Liver (tissue), 9 donors: Measurements from ENCODE around the gene KLHL24. TPM values are rescaled to one million over a fixed set of nuclear protein-coding genes. Genes with fewer than 3 reads are reported as not detected.

Experiments used
- DNase-seq: peaks from one replicate; pipeline ENCODE4 v3.0.0-alpha.2; 2017; ENCODE audit warnings: low spot score
- H3K27ac ChIP-seq, 2 donors: one replicate each; pipeline ENCODE4 v1.7.0; 2013; ENCODE audit warnings: inconsistent platforms in 2 of 2, low read length in 2 of 2, control low read depth in 1 of 2, low read depth in 1 of 2, mild to moderate bottlenecking in 1 of 2
- H3K27me3 ChIP-seq, 4 donors: one replicate each; pipeline versions ENCODE4 v1.6.1 to v1.7.0; 2013; ENCODE audit warnings: low read length in 3 of 4, inconsistent platforms in 1 of 4, mild to moderate bottlenecking in 1 of 4, moderate library complexity in 1 of 4; ENCODE audit not compliant: control insufficient read depth in 4 of 4, insufficient read depth in 4 of 4
- H3K36me3 ChIP-seq, 4 donors: one replicate each; pipeline versions ENCODE4 v1.6.1 to v1.7.0; 2013; ENCODE audit warnings: low read length in 3 of 4, mild to moderate bottlenecking in 3 of 4, low read depth in 1 of 4, moderate library complexity in 1 of 4; ENCODE audit not compliant: control insufficient read depth in 4 of 4, insufficient read depth in 3 of 4
- H3K4me1 ChIP-seq, 4 donors: one replicate each; pipeline versions ENCODE4 v1.6.1 to v1.7.0; 2013; ENCODE audit warnings: low read length in 3 of 4, mild to moderate bottlenecking in 3 of 4, moderate library complexity in 1 of 4; ENCODE audit not compliant: control insufficient read depth in 4 of 4, insufficient read depth in 4 of 4
- H3K4me3 ChIP-seq, 3 donors: one replicate each; pipeline versions ENCODE4 v1.6.1 to v1.7.0; 2013; ENCODE audit warnings: low read length in 3 of 3, control low read depth in 1 of 3, low read depth in 1 of 3, mild to moderate bottlenecking in 1 of 3
- H3K9ac ChIP-seq, 2 donors: one replicate each; pipeline ENCODE4 v1.7.0; 2013; ENCODE audit warnings: low read length in 2 of 2, mild to moderate bottlenecking in 2 of 2, moderate library complexity in 2 of 2, control low read depth in 1 of 2, low read depth in 1 of 2
- H3K9me3 ChIP-seq, 4 donors: one replicate each; pipeline versions ENCODE4 v1.6.1 to v1.7.0; 2013; ENCODE audit warnings: low read length in 3 of 4; ENCODE audit not compliant: control insufficient read depth in 4 of 4
- EGR1 ChIP-seq, 2 donors: IDR thresholded peaks; 2 replicates each; pipeline ENCODE4 v1.6.1; 2016 to 2018; ENCODE audit warnings: antibody characterized with exemption in 2 of 2, low read depth in 2 of 2
- FOXA1 ChIP-seq: IDR thresholded peaks from 2 replicates; pipeline ENCODE4 v1.6.1; 2016; ENCODE audit warnings: antibody characterized with exemption
- FOXA2 ChIP-seq: IDR thresholded peaks from 2 replicates; pipeline ENCODE4 v1.6.1; 2016; ENCODE audit warnings: antibody characterized with exemption
- GABPA ChIP-seq, 2 donors: IDR thresholded peaks in 1 of 2; conservative IDR thresholded peaks in 1 of 2; 2 replicates each; pipeline ENCODE4 v1.6.1; 2016; ENCODE audit warnings: antibody characterized with exemption in 2 of 2, mild to moderate bottlenecking in 1 of 2, moderate library complexity in 1 of 2
- HNF4A ChIP-seq, 2 donors: conservative IDR thresholded peaks; 2 replicates each; pipeline ENCODE4 v1.6.1; 2016; ENCODE audit warnings: antibody characterized with exemption in 2 of 2, mild to moderate bottlenecking in 2 of 2
- HNF4G ChIP-seq: IDR thresholded peaks from 2 replicates; pipeline ENCODE4 v1.6.1; 2016; ENCODE audit warnings: antibody characterized with exemption
- JUND ChIP-seq, 2 donors: IDR thresholded peaks; 2 replicates each; pipeline ENCODE4 v1.6.1; 2016; ENCODE audit warnings: antibody characterized with exemption in 2 of 2
- NR2F2 ChIP-seq: IDR thresholded peaks from 2 replicates; pipeline ENCODE4 v1.6.1; 2016; ENCODE audit warnings: antibody characterized with exemption
- RAD21 ChIP-seq, 2 donors: IDR thresholded peaks; 2 replicates each; pipeline ENCODE4 v1.6.1; 2016; ENCODE audit warnings: antibody characterized with exemption in 2 of 2, mild to moderate bottlenecking in 2 of 2
- RXRA ChIP-seq, 2 donors: IDR thresholded peaks; 2 replicates each; pipeline ENCODE4 v1.6.1; 2017 to 2018; ENCODE audit warnings: antibody characterized with exemption in 2 of 2, mild to moderate bottlenecking in 1 of 2
- SP1 ChIP-seq: IDR thresholded peaks from 2 replicates; pipeline ENCODE4 v1.6.1; 2018; ENCODE audit warnings: antibody characterized with exemption, mild to moderate bottlenecking
- TAF1 ChIP-seq: conservative IDR thresholded peaks from 2 replicates; pipeline ENCODE4 v1.6.1; 2016; ENCODE audit warnings: antibody characterized with exemption, mild to moderate bottlenecking
- YY1 ChIP-seq: IDR thresholded peaks from 2 replicates; pipeline ENCODE4 v1.6.1; 2016; ENCODE audit warnings: antibody characterized with exemption, mild to moderate bottlenecking
- WGBS: extraction: QIAGEN DNeasy Blood & Tissue Kit; methylation state at CpG from one replicate; pipeline ENCODE4 v1.1.7; 2013; 5-methylcytosine and 5-hydroxymethylcytosine counted together
- polyA plus RNA-seq, 2 donors: library from polyadenylated mRNA; stranded (reverse) in 1 of 2; unstranded in 1 of 2; fragments of 200-250 nt in 1 of 2; fragments of >200 nt in 1 of 2; fragmentation: Nextera tagmentation in 1 of 2; extraction: Ambion mirVana in 1 of 2; gene quantifications; one replicate each; pipeline versions ENCODE4 v1.2.1 to v1.2.3, GENCODE V29; 2013 to 2015
- total RNA-seq, 2 donors: library from RNA; depleted of rRNA; stranded (reverse); fragments of >200 nt; gene quantifications; one replicate each; pipeline ENCODE4 v1.2.3, GENCODE V29; 2014
- TF ChIP-seq, protein P1 (sequence below): IDR thresholded peaks from 2 replicates; pipeline ENCODE4 v1.6.1; 2016; ENCODE audit warnings: antibody characterized with exemption
- TF ChIP-seq, protein P2 (sequence below): IDR thresholded peaks from 2 replicates; pipeline ENCODE4 v1.6.1; 2016; ENCODE audit warnings: antibody characterized with exemption
- TF ChIP-seq, protein P3 (sequence below): IDR thresholded peaks from 2 replicates; pipeline ENCODE4 v1.6.1; 2016; ENCODE audit warnings: antibody characterized with exemption
- TF ChIP-seq, protein P4 (sequence below): fragments of 150-350 bp; IDR thresholded peaks from 2 replicates; pipeline ENCODE4 v1.5.1; 2017; ENCODE audit warnings: improper control_type of control experiment, low read depth, low read length; ENCODE audit not compliant: missing input control
- TF ChIP-seq, protein P5 (sequence below): IDR thresholded peaks from 2 replicates; pipeline ENCODE4 v1.6.1; 2016; ENCODE audit warnings: antibody characterized with exemption, mild to moderate bottlenecking
- donor health status: healthy.
- donor health status: healthy.
- donor health status: healthy.
- donor health status: healthy.
- donor health status: healthy.

Gene KLHL24
- total and polyA plus RNA-seq, 4 donors: 6.4 to 81.8 (median 18.4) TPM

DNA sequence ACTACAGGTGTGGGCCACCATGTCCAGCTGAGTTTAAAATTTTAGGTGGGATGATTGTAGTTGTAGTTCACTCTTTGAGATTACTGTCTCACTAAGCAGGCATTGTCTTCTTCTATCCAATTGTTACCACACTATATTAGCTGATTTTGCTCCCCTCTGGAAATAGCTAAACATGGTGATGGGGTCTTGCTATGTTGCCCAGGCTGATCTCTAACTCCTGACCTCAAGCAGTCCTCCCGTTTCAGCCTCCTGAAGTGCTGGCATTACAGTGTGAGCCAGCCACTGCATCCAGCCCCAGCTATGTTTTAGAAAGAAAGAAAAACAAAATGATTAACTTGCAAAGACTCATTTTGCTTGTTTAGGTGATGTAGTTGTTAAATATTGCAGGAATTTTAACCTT lies 92.8 kb downstream of the KLHL24 start:
- Histone ChIP-seq H3K36me3 (peaks cover 3 to 14% (median 8%) of the 10 kb centered on the region in 4 donors), H3K9ac (no peak overlapping the region)
- no peak for TF ChIP-seq NR2F2
- no peak for TF ChIP-seq SP1
- TF ChIP-seq, protein P1, sequence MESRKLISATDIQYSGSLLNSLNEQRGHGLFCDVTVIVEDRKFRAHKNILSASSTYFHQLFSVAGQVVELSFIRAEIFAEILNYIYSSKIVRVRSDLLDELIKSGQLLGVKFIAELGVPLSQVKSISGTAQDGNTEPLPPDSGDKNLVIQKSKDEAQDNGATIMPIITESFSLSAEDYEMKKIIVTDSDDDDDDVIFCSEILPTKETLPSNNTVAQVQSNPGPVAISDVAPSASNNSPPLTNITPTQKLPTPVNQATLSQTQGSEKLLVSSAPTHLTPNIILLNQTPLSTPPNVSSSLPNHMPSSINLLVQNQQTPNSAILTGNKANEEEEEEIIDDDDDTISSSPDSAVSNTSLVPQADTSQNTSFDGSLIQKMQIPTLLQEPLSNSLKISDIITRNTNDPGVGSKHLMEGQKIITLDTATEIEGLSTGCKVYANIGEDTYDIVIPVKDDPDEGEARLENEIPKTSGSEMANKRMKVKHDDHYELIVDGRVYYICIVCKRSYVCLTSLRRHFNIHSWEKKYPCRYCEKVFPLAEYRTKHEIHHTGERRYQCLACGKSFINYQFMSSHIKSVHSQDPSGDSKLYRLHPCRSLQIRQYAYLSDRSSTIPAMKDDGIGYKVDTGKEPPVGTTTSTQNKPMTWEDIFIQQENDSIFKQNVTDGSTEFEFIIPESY: no peak
- TF ChIP-seq GABPA (IDR thresholded peaks at IDR 0.05 in 1 of 2, conservative IDR thresholded peaks at IDR 0.05 in 1 of 2): no peak
- no peak for TF ChIP-seq HNF4A (conservative IDR thresholded peaks at IDR 0.05)
- TF ChIP-seq JUND (IDR thresholded peaks at IDR 0.05): no peak
- no peak for TF ChIP-seq RXRA (IDR thresholded peaks at IDR 0.05)
- TF ChIP-seq, protein P2, sequence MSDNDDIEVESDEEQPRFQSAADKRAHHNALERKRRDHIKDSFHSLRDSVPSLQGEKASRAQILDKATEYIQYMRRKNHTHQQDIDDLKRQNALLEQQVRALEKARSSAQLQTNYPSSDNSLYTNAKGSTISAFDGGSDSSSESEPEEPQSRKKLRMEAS: no peak
- TF ChIP-seq YY1: no peak

DNA sequence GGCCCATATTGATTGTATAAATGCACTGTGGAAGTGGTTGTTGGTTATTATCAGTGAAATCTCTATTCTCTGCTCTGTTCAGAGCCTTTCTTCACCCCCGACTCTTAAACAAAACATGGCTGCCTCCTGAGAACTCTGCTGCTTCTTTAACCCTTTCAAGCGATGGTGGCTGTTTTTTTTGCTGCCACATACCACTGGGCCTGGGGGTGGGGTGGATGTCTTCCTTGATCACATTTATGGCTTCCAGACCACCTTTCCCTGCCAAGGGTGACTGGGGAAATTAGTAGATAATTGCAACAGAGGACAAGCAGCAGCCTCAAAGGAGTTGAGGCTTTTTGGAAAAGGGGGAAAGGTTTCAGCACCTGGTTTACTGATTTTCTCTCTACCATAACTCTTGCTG lies 94.9 kb downstream of the KLHL24 start:
- no peak for DNase-seq
- H3K36me3 ChIP-seq: peaks cover 3 to 10% (median 7%) of the 10 kb centered on the region in 4 donors
- TF ChIP-seq, protein P3, sequence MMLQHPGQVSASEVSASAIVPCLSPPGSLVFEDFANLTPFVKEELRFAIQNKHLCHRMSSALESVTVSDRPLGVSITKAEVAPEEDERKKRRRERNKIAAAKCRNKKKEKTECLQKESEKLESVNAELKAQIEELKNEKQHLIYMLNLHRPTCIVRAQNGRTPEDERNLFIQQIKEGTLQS: no peak
- TF ChIP-seq RXRA (IDR thresholded peaks at IDR 0.05) (no peak), JUND (IDR thresholded peaks at IDR 0.05) (no peak), NR2F2 (no peak), YY1 (no peak), FOXA2 (no peak), HNF4A (conservative IDR thresholded peaks at IDR 0.05) (no peak), TAF1 (no peak), HNF4G (no peak), FOXA1 (no peak), EGR1 (IDR thresholded peaks at IDR 0.05; ENCODE audit: low read depth in 2 of 2) (no peak), RAD21 (IDR thresholded peaks at IDR 0.05) (no peak), GABPA (IDR thresholded peaks at IDR 0.05 in 1 of 2, conservative IDR thresholded peaks at IDR 0.05 in 1 of 2) (no peak), SP1 (no peak)
- TF ChIP-seq, protein P4, sequence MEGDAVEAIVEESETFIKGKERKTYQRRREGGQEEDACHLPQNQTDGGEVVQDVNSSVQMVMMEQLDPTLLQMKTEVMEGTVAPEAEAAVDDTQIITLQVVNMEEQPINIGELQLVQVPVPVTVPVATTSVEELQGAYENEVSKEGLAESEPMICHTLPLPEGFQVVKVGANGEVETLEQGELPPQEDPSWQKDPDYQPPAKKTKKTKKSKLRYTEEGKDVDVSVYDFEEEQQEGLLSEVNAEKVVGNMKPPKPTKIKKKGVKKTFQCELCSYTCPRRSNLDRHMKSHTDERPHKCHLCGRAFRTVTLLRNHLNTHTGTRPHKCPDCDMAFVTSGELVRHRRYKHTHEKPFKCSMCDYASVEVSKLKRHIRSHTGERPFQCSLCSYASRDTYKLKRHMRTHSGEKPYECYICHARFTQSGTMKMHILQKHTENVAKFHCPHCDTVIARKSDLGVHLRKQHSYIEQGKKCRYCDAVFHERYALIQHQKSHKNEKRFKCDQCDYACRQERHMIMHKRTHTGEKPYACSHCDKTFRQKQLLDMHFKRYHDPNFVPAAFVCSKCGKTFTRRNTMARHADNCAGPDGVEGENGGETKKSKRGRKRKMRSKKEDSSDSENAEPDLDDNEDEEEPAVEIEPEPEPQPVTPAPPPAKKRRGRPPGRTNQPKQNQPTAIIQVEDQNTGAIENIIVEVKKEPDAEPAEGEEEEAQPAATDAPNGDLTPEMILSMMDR: no peak
- TF ChIP-seq, protein P1: no peak
- TF ChIP-seq, protein P5, sequence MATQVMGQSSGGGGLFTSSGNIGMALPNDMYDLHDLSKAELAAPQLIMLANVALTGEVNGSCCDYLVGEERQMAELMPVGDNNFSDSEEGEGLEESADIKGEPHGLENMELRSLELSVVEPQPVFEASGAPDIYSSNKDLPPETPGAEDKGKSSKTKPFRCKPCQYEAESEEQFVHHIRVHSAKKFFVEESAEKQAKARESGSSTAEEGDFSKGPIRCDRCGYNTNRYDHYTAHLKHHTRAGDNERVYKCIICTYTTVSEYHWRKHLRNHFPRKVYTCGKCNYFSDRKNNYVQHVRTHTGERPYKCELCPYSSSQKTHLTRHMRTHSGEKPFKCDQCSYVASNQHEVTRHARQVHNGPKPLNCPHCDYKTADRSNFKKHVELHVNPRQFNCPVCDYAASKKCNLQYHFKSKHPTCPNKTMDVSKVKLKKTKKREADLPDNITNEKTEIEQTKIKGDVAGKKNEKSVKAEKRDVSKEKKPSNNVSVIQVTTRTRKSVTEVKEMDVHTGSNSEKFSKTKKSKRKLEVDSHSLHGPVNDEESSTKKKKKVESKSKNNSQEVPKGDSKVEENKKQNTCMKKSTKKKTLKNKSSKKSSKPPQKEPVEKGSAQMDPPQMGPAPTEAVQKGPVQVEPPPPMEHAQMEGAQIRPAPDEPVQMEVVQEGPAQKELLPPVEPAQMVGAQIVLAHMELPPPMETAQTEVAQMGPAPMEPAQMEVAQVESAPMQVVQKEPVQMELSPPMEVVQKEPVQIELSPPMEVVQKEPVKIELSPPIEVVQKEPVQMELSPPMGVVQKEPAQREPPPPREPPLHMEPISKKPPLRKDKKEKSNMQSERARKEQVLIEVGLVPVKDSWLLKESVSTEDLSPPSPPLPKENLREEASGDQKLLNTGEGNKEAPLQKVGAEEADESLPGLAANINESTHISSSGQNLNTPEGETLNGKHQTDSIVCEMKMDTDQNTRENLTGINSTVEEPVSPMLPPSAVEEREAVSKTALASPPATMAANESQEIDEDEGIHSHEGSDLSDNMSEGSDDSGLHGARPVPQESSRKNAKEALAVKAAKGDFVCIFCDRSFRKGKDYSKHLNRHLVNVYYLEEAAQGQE: no peak
- TF ChIP-seq, protein P2: no peak
- no peaks in the 10 kb centered on the region for H3K9me3 ChIP-seq
- H3K4me3 ChIP-seq: no peak overlapping the region
- 95% methylated on average over 2 of the region's 2 CpGs for WGBS
- H3K27me3 ChIP-seq: no peaks in the 10 kb centered on the region
- H3K4me1 ChIP-seq: no peaks in the 10 kb centered on the region
- H3K9ac ChIP-seq: no peak overlapping the region
- H3K27ac ChIP-seq: no peak overlapping the region

More for the DNA sequence above, 92.8 kb downstream of the KLHL24 start:
- no peak for DNase-seq
- H3K9me3 ChIP-seq: no peaks in the 10 kb centered on the region
- no peaks in the 10 kb centered on the region for H3K4me1 ChIP-seq
- 99% methylated on average over 1 of the region's 1 CpG for WGBS
- H3K27ac ChIP-seq: no peak overlapping the region
- no peaks in the 10 kb centered on the region for H3K27me3 ChIP-seq
- no peak overlapping the region for H3K4me3 ChIP-seq
